ENCODE results near the gene KBTBD13.

Gene KBTBD13

GRCh38 chr15:65076486-65077290 is at the start of gene KBTBD13:
KBTBD13 (plus strand) TSS chr15:65076746; CDS start chr15:65076816, 70 bp downstream.
- Mint-ChIP-seq H3K4me1 (ENCODE audit: low read depth) (peaks cover 6% of the 10 kb centered on the region), H3K36me3 (ENCODE audit: low read depth) (no peaks in the 10 kb centered on the region), H3K27me3 (peaks cover 17% of the 10 kb centered on the region), H3K9me3 (no peaks in the 10 kb centered on the region), H3K27ac (no peak within 1 kb of the TSS), H3K4me3 (no peak within 1 kb of the TSS)

GRCh38 chr15:65026756-65027155 is 49.8 kb upstream of the KBTBD13 start:
- Mint-ChIP-seq H3K27me3 (peaks cover 9% of the 10 kb centered on the region), H3K4me3 (no peak overlapping the region)

GRCh38 chr15:65027593-65027992 is 49.0 kb upstream of the KBTBD13 start:
- H3K27me3 Mint-ChIP-seq = peaks cover 17% of the 10 kb centered on the region
- peaks cover 15% of the 10 kb centered on the region for H3K4me1 Mint-ChIP-seq (ENCODE audit: low read depth)
- peak overlapping the region; percentile 94 for H3K4me3 Mint-ChIP-seq
- H3K36me3 Mint-ChIP-seq (ENCODE audit: low read depth) = peaks cover 37% of the 10 kb centered on the region
- H3K27ac Mint-ChIP-seq = peak overlapping the region; percentile 86
- no peaks in the 10 kb centered on the region for H3K9me3 Mint-ChIP-seq

More at GRCh38 chr15:65026756-65027155, 49.8 kb upstream of the KBTBD13 start:
- Mint-ChIP-seq H3K27ac (no peak overlapping the region), H3K9me3 (no peaks in the 10 kb centered on the region), H3K4me1 (ENCODE audit: low read depth) (peaks cover 15% of the 10 kb centered on the region), H3K36me3 (ENCODE audit: low read depth) (peaks cover 39% of the 10 kb centered on the region)

GRCh38 chr15:65028338-65028737 is 48.2 kb upstream of the KBTBD13 start:
- peak overlapping the region; percentile 94 for H3K4me3 Mint-ChIP-seq
- peaks cover 30% of the 10 kb centered on the region for H3K36me3 Mint-ChIP-seq (ENCODE audit: low read depth)
- peaks cover 18% of the 10 kb centered on the region for H3K4me1 Mint-ChIP-seq (ENCODE audit: low read depth)
- peaks cover 18% of the 10 kb centered on the region for H3K27me3 Mint-ChIP-seq
- peak overlapping the region; percentile 86 for H3K27ac Mint-ChIP-seq
- no peaks in the 10 kb centered on the region for H3K9me3 Mint-ChIP-seq

- peak within 1 kb of the TSS; percentile 94 for H3K4me3 Mint-ChIP-seq
- H3K36me3 Mint-ChIP-seq (ENCODE audit: low read depth) = peaks cover 24% of the 10 kb centered on the region
- H3K27ac Mint-ChIP-seq = peak within 1 kb of the TSS; percentile 86
- peaks cover 15% of the 10 kb centered on the region for H3K4me1 Mint-ChIP-seq (ENCODE audit: low read depth)
- H3K27me3 Mint-ChIP-seq = peaks cover 18% of the 10 kb centered on the region
- H3K9me3 Mint-ChIP-seq = no peaks in the 10 kb centered on the region
These were observed 47.4 kb upstream of the KBTBD13 start, which contains the start of gene MTFMT for GRCh38 chr15:65028921-65029735. MTFMT (minus strand) TSS chr15:65029639; CDS start chr15:65029613, 26 bp downstream.

GRCh38 chr15:65029736-65030208 is 46.8 kb upstream of the KBTBD13 start:
- peaks cover 15% of the 10 kb centered on the region for H3K4me1 Mint-ChIP-seq (ENCODE audit: low read depth)
- H3K27me3 Mint-ChIP-seq = peaks cover 18% of the 10 kb centered on the region
- H3K36me3 Mint-ChIP-seq (ENCODE audit: low read depth) = peaks cover 19% of the 10 kb centered on the region
- peak overlapping the region; percentile 48 for H3K4me3 Mint-ChIP-seq
- H3K9me3 Mint-ChIP-seq = no peaks in the 10 kb centered on the region
- H3K27ac Mint-ChIP-seq = no peak overlapping the region

- H3K27me3 Mint-ChIP-seq = peaks cover 18% of the 10 kb centered on the region
- H3K36me3 Mint-ChIP-seq (ENCODE audit: low read depth) = no peaks in the 10 kb centered on the region
- H3K27ac Mint-ChIP-seq = no peak overlapping the region
- peaks cover 10% of the 10 kb centered on the region for H3K4me1 Mint-ChIP-seq (ENCODE audit: low read depth)
- H3K9me3 Mint-ChIP-seq = no peaks in the 10 kb centered on the region
- no peak overlapping the region for H3K4me3 Mint-ChIP-seq
These were observed 43.6 kb upstream of the KBTBD13 start for GRCh38 chr15:65032801-65033537.

- Mint-ChIP-seq H3K4me1 (ENCODE audit: low read depth) (peaks cover 4% of the 10 kb centered on the region), H3K27me3 (peaks cover 18% of the 10 kb centered on the region), H3K4me3 (no peak overlapping the region), H3K9me3 (no peaks in the 10 kb centered on the region), H3K27ac (no peak overlapping the region), H3K36me3 (ENCODE audit: low read depth) (no peaks in the 10 kb centered on the region)
These were observed 42.8 kb upstream of the KBTBD13 start for GRCh38 chr15:65033659-65034269.

- no peaks in the 10 kb centered on the region for H3K9me3 Mint-ChIP-seq
- H3K4me3 Mint-ChIP-seq = no peak overlapping the region
- no peak overlapping the region for H3K27ac Mint-ChIP-seq
- H3K27me3 Mint-ChIP-seq = peaks cover 18% of the 10 kb centered on the region
- H3K36me3 Mint-ChIP-seq (ENCODE audit: low read depth) = no peaks in the 10 kb centered on the region
- H3K4me1 Mint-ChIP-seq (ENCODE audit: low read depth) = peaks cover 4% of the 10 kb centered on the region
These were observed 41.8 kb upstream of the KBTBD13 start for GRCh38 chr15:65034719-65035118.

GRCh38 chr15:65037309-65037708 is 39.2 kb upstream of the KBTBD13 start:
- no peak overlapping the region for H3K4me3 Mint-ChIP-seq
- peaks cover 3% of the 10 kb centered on the region for H3K27me3 Mint-ChIP-seq
- no peaks in the 10 kb centered on the region for H3K36me3 Mint-ChIP-seq (ENCODE audit: low read depth)
- H3K4me1 Mint-ChIP-seq (ENCODE audit: low read depth) = peaks cover 4% of the 10 kb centered on the region
- no peak overlapping the region for H3K27ac Mint-ChIP-seq
- no peaks in the 10 kb centered on the region for H3K9me3 Mint-ChIP-seq

- Mint-ChIP-seq H3K4me1 (ENCODE audit: low read depth) (no peaks in the 10 kb centered on the region), H3K36me3 (ENCODE audit: low read depth) (no peaks in the 10 kb centered on the region), H3K4me3 (no peak overlapping the region), H3K27me3 (no peaks in the 10 kb centered on the region), H3K27ac (no peak overlapping the region), H3K9me3 (no peaks in the 10 kb centered on the region)
These were observed 38.1 kb upstream of the KBTBD13 start for GRCh38 chr15:65038428-65038827.

- no peak overlapping the region for H3K4me3 Mint-ChIP-seq
- no peaks in the 10 kb centered on the region for H3K9me3 Mint-ChIP-seq
- no peaks in the 10 kb centered on the region for H3K4me1 Mint-ChIP-seq (ENCODE audit: low read depth)
- no peaks in the 10 kb centered on the region for H3K27me3 Mint-ChIP-seq
- no peaks in the 10 kb centered on the region for H3K36me3 Mint-ChIP-seq (ENCODE audit: low read depth)
- H3K27ac Mint-ChIP-seq = no peak overlapping the region
These were observed 37.7 kb upstream of the KBTBD13 start for GRCh38 chr15:65038836-65039235.

- no peaks in the 10 kb centered on the region for H3K4me1 Mint-ChIP-seq (ENCODE audit: low read depth)
- no peaks in the 10 kb centered on the region for H3K9me3 Mint-ChIP-seq
- H3K27ac Mint-ChIP-seq = no peak overlapping the region
- H3K4me3 Mint-ChIP-seq = no peak overlapping the region
- no peaks in the 10 kb centered on the region for H3K36me3 Mint-ChIP-seq (ENCODE audit: low read depth)
- H3K27me3 Mint-ChIP-seq = no peaks in the 10 kb centered on the region
These were observed 36.1 kb upstream of the KBTBD13 start for GRCh38 chr15:65040461-65040860.

- H3K4me1 Mint-ChIP-seq (ENCODE audit: low read depth) = no peaks in the 10 kb centered on the region
- H3K27ac Mint-ChIP-seq = no peak overlapping the region
- no peaks in the 10 kb centered on the region for H3K27me3 Mint-ChIP-seq
- no peak overlapping the region for H3K4me3 Mint-ChIP-seq
- no peaks in the 10 kb centered on the region for H3K36me3 Mint-ChIP-seq (ENCODE audit: low read depth)
- H3K9me3 Mint-ChIP-seq = no peaks in the 10 kb centered on the region
These were observed 34.8 kb upstream of the KBTBD13 start for GRCh38 chr15:65041787-65042186.

All from stimulated activated naive CD8-positive, alpha-beta T cell treated with anti-CD3 and anti-CD28 coated beads, Interleukin-15, Interleukin-2, amounts not matched to agents 100 ng/mL and 50 ng/mL, for 24 hours (primary cell).